NCI-H748 treated with DMSO at 0.1 percent for 48 hours (cell line): Measurements from ENCODE around the gene TRIM40.
"Not testable (repeated sequence)": the region's sequence is repeated elsewhere in the genome, so short reads cannot be mapped to it uniquely, and the experiment has no call there.

Experiments
- DNase-seq: peaks from one replicate; lab custom pipeline; 2025; lab: John Stamatoyannopoulos, UW

The TRIM40 gene

DNA sequence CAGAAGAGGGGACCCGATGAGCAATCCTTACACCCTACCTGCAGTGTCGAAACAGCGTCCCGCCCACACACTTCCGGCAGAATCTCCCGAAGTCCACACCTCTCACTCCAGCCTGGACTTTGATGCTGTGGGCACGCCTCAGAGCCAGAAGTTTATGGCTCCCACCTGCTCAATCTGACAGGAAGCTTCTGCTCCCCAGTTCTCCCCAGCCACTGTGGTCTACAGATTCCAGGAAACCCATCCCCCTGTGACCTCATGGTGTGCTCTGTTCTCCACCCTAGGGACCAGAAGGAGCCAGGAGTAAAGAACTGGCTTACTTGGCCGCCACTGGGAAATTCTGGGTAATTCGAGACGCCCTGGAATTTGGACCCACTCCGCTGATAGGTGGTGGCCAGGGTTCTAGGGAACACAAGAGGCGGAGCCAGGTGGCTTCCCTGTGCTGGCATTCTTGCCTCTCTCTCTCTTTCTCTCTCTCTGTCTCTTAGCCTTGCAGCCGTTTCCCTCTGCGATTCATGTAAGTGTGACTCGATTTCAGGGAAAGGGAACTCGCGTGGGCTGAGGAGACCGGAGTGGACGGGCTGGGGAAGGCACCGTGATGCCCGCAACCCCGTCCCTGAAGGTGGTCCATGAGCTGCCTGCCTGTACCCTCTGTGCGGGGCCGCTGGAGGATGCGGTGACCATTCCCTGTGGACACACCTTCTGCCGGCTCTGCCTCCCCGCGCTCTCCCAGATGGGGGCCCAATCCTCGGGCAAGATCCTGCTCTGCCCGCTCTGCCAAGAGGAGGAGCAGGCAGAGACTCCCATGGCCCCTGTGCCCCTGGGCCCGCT is 27.4 kb downstream of the TRIM40 start, which contains the start of gene TRIM15:
Gene TRIM15, plus strand, starts transcription at position 457 of the 828 bp plus-strand sequence. Its CDS starts 139 bp downstream, at position 596.
- no peak for DNase-seq

GRCh38 chr6:30163918-30164654 is 28.1 kb downstream of the TRIM40 start:
- DNase-seq = no peak

DNA sequence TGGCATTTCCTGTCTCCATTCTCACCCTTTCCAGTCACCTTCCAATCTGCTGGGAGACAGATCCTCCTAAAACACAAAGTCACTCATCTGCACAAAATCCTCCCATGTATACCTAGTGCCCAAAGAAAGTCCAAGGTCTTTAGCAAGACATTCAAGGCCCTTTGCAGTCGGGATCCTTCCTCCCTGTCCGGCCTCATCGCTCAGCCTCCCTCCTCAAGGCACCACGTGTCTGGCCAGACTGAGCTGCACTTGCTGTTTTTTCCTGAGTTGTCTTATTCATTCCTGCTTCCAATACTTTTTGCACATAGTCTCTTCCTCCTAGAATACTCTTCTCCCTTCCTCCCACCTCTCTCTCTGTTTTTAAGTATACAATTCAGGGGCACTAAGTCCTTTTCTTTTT is 28.8 kb downstream of the TRIM40 start:
- no peak for DNase-seq

GRCh38 chr6:30165238-30165637 is 29.3 kb downstream of the TRIM40 start:
- not testable (repeated sequence) for DNase-seq

GRCh38 chr6:30167101-30167500 is 31.2 kb downstream of the TRIM40 start:
- DNase-seq = no peak

GRCh38 chr6:30168741-30169140 is 32.8 kb downstream of the TRIM40 start:
- no peak for DNase-seq

- DNase-seq = peak; percentile 42
Measured at GRCh38 chr6:30169658-30170614, 34.0 kb downstream of the TRIM40 start.

DNA sequence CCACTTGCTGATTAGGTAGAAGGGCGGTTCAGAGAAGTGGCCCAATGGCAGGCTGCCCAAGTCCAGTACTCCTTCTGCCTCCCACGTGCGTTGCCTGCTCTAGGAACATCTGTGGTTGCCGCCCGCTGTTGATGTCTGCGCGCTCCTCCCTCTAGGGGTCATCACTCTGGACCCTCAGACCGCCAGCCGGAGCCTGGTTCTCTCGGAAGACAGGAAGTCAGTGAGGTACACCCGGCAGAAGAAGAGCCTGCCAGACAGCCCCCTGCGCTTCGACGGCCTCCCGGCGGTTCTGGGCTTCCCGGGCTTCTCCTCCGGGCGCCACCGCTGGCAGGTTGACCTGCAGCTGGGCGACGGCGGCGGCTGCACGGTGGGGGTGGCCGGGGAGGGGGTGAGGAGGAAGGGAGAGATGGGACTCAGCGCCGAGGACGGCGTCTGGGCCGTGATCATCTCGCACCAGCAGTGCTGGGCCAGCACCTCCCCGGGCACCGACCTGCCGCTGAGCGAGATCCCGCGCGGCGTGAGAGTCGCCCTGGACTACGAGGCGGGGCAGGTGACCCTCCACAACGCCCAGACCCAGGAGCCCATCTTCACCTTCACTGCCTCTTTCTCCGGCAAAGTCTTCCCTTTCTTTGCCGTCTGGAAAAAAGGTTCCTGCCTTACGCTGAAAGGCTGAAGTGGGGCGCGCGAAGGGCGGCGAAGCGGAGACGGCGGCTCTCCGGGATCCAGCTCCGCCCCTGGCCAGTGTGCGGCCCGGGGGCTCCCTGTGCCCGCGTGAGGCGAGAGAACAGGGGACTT is 35.9 kb downstream of the TRIM40 start:
- DNase-seq = no peak

DNA sequence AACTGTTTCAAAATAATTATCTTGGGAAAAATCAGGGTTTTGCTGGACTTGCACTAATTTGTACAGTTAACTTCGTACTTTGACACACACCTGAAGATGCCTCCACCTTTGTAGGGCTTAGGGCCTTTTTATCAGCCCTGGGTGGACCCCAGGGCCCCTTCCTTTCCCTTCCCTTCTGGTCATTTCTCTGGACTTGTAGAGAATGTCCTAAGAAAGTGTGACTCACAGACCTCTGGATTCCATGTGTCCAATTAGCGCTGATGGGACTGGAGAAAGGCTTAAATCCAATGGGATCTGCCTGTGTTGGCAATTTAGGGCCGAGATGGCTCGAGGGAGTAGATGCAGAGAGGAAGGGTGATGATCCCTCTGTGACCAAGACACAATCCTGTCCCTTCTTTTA is 36.7 kb downstream of the TRIM40 start:
- no peak for DNase-seq

- DNase-seq = no peak
Measured at GRCh38 chr6:30175765-30176164, 39.8 kb downstream of the TRIM40 start.

DNA sequence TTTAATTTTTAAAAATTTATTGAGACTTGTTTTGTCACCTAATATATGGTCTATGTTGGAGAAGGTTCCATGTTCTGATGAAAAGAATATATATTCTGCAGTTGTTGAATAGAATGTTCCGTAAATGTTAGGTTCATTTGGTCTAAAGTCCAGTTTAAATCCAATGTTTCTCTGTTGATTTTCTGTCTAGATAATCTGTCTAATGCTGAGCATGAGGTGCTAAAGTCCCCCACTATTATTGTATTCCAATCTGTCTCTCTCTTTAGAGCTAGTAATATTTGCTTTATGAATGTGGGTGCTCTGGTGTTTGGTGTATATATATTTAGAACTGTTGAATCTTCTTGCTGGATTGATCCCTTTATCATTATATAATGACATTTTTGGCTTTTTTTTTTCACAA is 42.9 kb downstream of the TRIM40 start:
- DNase-seq = no peak

- DNase-seq = no peak
Measured at GRCh38 chr6:30180145-30180544, 44.2 kb downstream of the TRIM40 start.

GRCh38 chr6:30184417-30185031 is 48.6 kb downstream of the TRIM40 start:
- no peak for DNase-seq

DNA sequence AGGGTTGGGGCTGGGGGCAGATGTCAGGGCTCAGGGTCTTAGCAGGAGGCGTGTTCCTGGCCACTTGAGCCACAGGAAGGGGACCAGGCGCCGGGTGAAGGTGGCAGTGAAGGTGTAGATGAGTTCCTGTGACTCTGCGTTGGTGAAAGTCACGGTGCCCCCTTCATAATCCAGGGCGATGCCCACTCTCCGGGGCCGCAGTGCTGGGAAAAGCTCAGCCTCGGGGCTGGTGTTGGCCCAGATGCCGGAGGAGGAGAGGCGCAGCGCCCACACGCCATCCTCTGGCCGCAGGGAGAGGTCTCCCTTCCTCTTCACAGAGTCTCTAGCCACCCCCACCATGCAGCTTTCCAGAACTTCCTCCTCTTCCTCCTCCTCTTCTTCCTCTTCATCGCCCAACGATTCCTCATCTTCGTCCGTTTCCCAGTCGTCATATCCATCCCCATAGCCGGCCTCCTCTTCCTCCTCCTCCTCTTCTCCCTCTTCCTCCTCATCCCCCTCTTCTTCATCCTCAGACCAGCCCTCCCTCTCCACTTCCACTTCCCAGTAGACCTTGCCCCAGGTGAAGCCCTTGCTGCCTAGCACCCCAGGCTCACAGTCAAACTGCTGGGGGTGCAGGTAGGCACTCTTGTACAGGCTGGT is 50.0 kb downstream of the TRIM40 start:
- DNase-seq = no peak

DNA sequence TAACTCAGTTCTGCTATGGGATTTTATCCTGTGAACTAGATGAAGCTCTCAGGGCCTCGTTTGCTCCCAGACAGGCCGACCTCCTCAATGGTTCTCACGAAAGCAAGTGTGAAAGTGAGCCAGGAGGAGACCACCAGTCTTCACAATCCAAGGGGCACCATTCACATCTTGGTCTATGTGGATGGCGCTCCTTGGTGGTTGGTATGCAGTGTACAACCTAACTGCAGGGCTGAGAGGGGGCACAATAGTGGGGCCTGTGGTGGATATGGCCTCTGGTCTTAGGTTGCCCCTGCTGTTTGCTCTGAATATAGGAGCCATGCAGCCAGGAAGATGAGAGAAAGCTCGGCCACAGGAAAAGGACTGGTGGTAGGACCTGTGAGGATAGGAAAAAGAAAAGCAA is 52.6 kb downstream of the TRIM40 start:
- no peak for DNase-seq

- no peak for DNase-seq
Measured at GRCh38 chr6:30192076-30192475, 56.1 kb downstream of the TRIM40 start.

DNA sequence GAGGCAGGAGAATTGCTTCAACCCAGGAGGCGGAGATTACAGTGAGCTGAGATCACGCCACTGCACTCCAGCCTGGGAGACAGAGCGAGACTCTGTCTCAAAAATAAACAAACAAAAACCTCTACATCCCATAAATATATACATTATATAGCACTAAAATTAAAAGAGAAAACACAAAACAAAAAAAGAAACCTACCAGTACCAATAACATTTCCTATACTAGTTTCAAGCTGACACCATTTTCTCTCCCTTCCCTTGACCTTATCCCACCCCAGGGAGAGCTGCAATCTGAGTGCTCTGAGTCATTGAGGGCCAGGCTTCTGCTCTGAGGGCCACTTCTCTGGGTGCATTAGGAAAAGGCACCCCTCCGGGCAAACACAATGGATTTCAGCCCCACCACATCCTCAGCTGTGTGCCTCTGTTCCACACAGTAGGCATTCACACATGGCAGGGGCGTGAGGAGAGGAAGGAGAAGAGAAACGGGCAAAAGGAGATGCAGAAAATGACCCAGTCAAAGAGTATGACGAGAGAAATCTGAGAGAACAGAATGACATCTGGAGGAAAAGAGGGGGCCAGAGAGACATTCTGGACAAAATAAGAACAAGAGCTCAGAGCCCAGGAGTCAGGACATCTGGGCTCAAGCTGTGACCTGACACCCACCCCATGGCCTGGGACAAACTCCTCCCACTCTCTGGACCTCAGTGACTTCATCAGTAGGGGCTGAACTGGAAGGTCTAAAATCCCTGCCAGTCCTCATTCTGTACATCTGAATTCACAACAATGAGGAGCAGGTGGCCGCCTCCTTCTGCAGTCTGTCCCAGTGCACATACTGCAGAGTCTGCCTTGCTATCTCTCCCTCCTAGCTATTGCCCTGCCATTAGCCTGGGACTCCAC is 59.1 kb downstream of the TRIM40 start:
- DNase-seq = no peak

GRCh38 chr6:30195951-30196350 is 60.0 kb downstream of the TRIM40 start:
- no peak for DNase-seq

GRCh38 chr6:30196376-30196775 is 60.4 kb downstream of the TRIM40 start:
- DNase-seq = no peak
